ENCODE data around the gene CLCN6.

Gene CLCN6

GRCh38 chr1:11779715-11780379 is 26.1 kb upstream of the CLCN6 start:
- DNase-seq (ENCODE audit: low read depth, low spot score), result no peak

- DNase-seq (ENCODE audit: low read depth, low spot score), result no peak
These were observed 25.4 kb upstream of the CLCN6 start for GRCh38 chr1:11780380-11781147.

- no peak for DNase-seq (ENCODE audit: low read depth, low spot score)
These were observed 24.7 kb upstream of the CLCN6 start for GRCh38 chr1:11781297-11781696.

GRCh38 chr1:11782127-11782708 is 23.8 kb upstream of the CLCN6 start:
- DNase-seq (ENCODE audit: low read depth, low spot score), result no peak

- DNase-seq (ENCODE audit: low read depth, low spot score), result no peak
These were observed 22.4 kb upstream of the CLCN6 start for GRCh38 chr1:11783556-11783955.

- DNase-seq (ENCODE audit: low read depth, low spot score), result no peak
These were observed 21.6 kb upstream of the CLCN6 start for GRCh38 chr1:11784256-11784992.

GRCh38 chr1:11784993-11785769 is 20.8 kb upstream of the CLCN6 start:
- DNase-seq (ENCODE audit: low read depth, low spot score), result no peak

GRCh38 chr1:11786168-11786567 is 19.8 kb upstream of the CLCN6 start:
- DNase-seq (ENCODE audit: low read depth, low spot score), result no peak

- no peak for DNase-seq (ENCODE audit: low read depth, low spot score)
These were observed 18.7 kb upstream of the CLCN6 start for GRCh38 chr1:11787251-11787803.

GRCh38 chr1:11787804-11788436 is 18.1 kb upstream of the CLCN6 start:
- DNase-seq (ENCODE audit: low read depth, low spot score), result no peak

GRCh38 chr1:11788549-11789053 is 17.4 kb upstream of the CLCN6 start:
- DNase-seq (ENCODE audit: low read depth, low spot score), result no peak

- no peak for DNase-seq (ENCODE audit: low read depth, low spot score)
These were observed 16.6 kb upstream of the CLCN6 start for GRCh38 chr1:11789126-11790067.

- DNase-seq (ENCODE audit: low read depth, low spot score), result no peak
These were observed 15.7 kb upstream of the CLCN6 start for GRCh38 chr1:11790101-11790879.

- no peak for DNase-seq (ENCODE audit: low read depth, low spot score)
These were observed 14.9 kb upstream of the CLCN6 start for GRCh38 chr1:11790880-11791715.

- no peak for DNase-seq (ENCODE audit: low read depth, low spot score)
These were observed 13.9 kb upstream of the CLCN6 start for GRCh38 chr1:11792106-11792505.

GRCh38 chr1:11793819-11794218 is 12.2 kb upstream of the CLCN6 start:
- no peak for DNase-seq (ENCODE audit: low read depth, low spot score)

- DNase-seq (ENCODE audit: low read depth, low spot score), result no peak
These were observed 11.3 kb upstream of the CLCN6 start for GRCh38 chr1:11794446-11795237.

Data from activated naive CD8-positive, alpha-beta T cell treated with anti-CD3 and anti-CD28 coated beads, Interleukin-2, amount 50 U/mL, for 16 hours (primary cell).